Spleen (tissue), 11 donors: ENCODE measurements around the gene FAM234B. TPM values are rescaled to one million over a fixed set of nuclear protein-coding genes. Genes with fewer than 3 reads are reported as not detected.

ENCODE experiments used
- DNase-seq: peaks from one replicate; pipeline ENCODE4 v3.0.0-alpha.2; 2020
- H3K27ac ChIP-seq, 8 donors: fragments of 200-600 bp; sonication (generic) in 7 of 8; 1 replicate in 4 of 8; 2 replicates in 4 of 8; pipeline versions ENCODE4 v1.5.0 to v1.8.0; 2016 to 2021; ENCODE audit warnings: inconsistent platforms in 4 of 8, mild to moderate bottlenecking in 4 of 8, moderate library complexity in 1 of 8
- H3K27me3 ChIP-seq, 7 donors: fragments of 200-600 bp; sonication (generic) in 6 of 7; replicated peaks in 1 of 7; 1 replicate in 4 of 7; 2 replicates in 3 of 7; pipeline versions ENCODE4 v1.5.0 to v1.8.0; 2016 to 2021; ENCODE audit warnings: inconsistent platforms in 3 of 7, mild to moderate bottlenecking in 1 of 7
- H3K36me3 ChIP-seq, 6 donors: fragments of 200-600 bp; sonication (generic) in 5 of 6; 1 replicate in 4 of 6; 2 replicates in 2 of 6; pipeline versions ENCODE4 v1.5.0 to v1.8.0; 2016 to 2021; ENCODE audit warnings: inconsistent platforms in 2 of 6
- H3K4me1 ChIP-seq, 6 donors: fragments of 200-600 bp; sonication (generic) in 5 of 6; 1 replicate in 3 of 6; 2 replicates in 3 of 6; pipeline versions ENCODE4 v1.5.0 to v1.8.0; 2016 to 2021; ENCODE audit warnings: inconsistent platforms in 3 of 6
- H3K4me3 ChIP-seq, 8 donors: fragments of 200-600 bp; sonication (generic) in 7 of 8; 1 replicate in 4 of 8; 2 replicates in 4 of 8; pipeline versions ENCODE4 v1.5.0 to v1.8.0; 2016 to 2021; ENCODE audit warnings: inconsistent platforms in 4 of 8, mild to moderate bottlenecking in 4 of 8, moderate library complexity in 2 of 8
- H3K9me3 ChIP-seq, 8 donors: fragments of 200-600 bp; sonication (generic) in 7 of 8; 1 replicate in 4 of 8; 2 replicates in 4 of 8; pipeline versions ENCODE4 v1.5.0 to v1.8.0; 2016 to 2021; ENCODE audit warnings: inconsistent platforms in 4 of 8
- CTCF ChIP-seq, 11 experiments: fragments of 200-600 bp in 7 of 11; fragments of 450-650 bp in 4 of 11; sonication (generic) in 4 of 11; IDR thresholded peaks in 8 of 11; conservative IDR thresholded peaks in 3 of 11; 1 replicate in 7 of 11; 2 replicates in 4 of 11; pipeline versions ENCODE4 v1.4.0 to v1.8.0; 2016 to 2021; ENCODE audit warnings: antibody characterized with exemption in 11 of 11, inconsistent platforms in 4 of 11, mild to moderate bottlenecking in 1 of 11
- POLR2A ChIP-seq, 3 donors: fragments of 450-650 bp; IDR thresholded peaks; one replicate each; pipeline ENCODE4 v1.5.1; 2017; ENCODE audit warnings: antibody characterized with exemption in 3 of 3, mild to moderate bottlenecking in 1 of 3
- POLR2AphosphoS5 ChIP-seq, 3 donors: sonication (generic); formaldehyde crosslinking; IDR thresholded peaks; one replicate each; pipeline ENCODE4 v1.5.1; 2017; ENCODE audit warnings: antibody characterized with exemption in 3 of 3
- WGBS, 5 donors: extraction: QIAGEN DNeasy Blood & Tissue Kit in 3 of 5; methylation state at CpG; one replicate each; pipeline versions ENCODE4 v1.1.5 to v1.1.7; 2013 to 2018; 5-methylcytosine and 5-hydroxymethylcytosine counted together
- intact Hi-C: fragments of 100-400 bp; cut with DNase I; formaldehyde crosslinking; loops from one replicate; pipeline ENCODE4 v1.15.0; 2023; ENCODE audit warnings: low total_unique reads
- polyA plus RNA-seq, 3 donors: library from polyadenylated mRNA; stranded (reverse); fragments of 200-250 nt; gene quantifications; one replicate each; pipeline ENCODE4 v1.2.1, GENCODE V29; 2013
- total RNA-seq, 7 donors: library from RNA; depleted of rRNA in 3 of 7; stranded (reverse); fragments of >200 nt in 3 of 7; fragmentation: NEBNext Ultra II Directional in 4 of 7; extraction: Animal tissue kit (Norgen Biotek cat#: 25700) in 4 of 7; gene quantifications; one replicate each; pipeline versions ENCODE4 v1.1.0 to v1.2.1, GENCODE V29; 2016 to 2021
- donor health status: healthy with polysubstance abuse.
- donor health status: DM: no; HTN: no; CAD: no; lungs with moderate emphysema.
- donor health status: DM: no; HTN: no; CAD: no.
- donor health status: Bipolar disorder and iron deficiency.
- donor health status: healthy.
- donor health status: DM: no; HTN: no; CAD: no.
- donor health status: DM: yes; HTN: yes; CAD: no.

The FAM234B gene
- total and polyA plus RNA-seq, 10 donors = 0.59 to 8.2 (median 6.2) TPM

- no peaks in the 10 kb centered on the region for H3K9me3 ChIP-seq
- no peaks in the 10 kb centered on the region for H3K27me3 ChIP-seq
- no peak for TF ChIP-seq POLR2A (IDR thresholded peaks at IDR 0.05)
- TF ChIP-seq CTCF (IDR thresholded peaks at IDR 0.05 in 8 of 11, conservative IDR thresholded peaks at IDR 0.05 in 3 of 11) = no peak
- no peak for TF ChIP-seq POLR2AphosphoS5 (IDR thresholded peaks at IDR 0.05)
- H3K4me3 ChIP-seq = no peak overlapping the region
- H3K4me1 ChIP-seq = no peaks in the 10 kb centered on the region
- intact Hi-C loops = no loop called here
- H3K27ac ChIP-seq = no peak overlapping the region
- 68 to 88% (median 77%) methylated on average over 2 of the region's 2 CpGs for WGBS, 5 donors
- no peak for DNase-seq
- H3K36me3 ChIP-seq = peaks cover 0 to 83% (median 15%) of the 10 kb centered on the region in 6 donors
These were observed 16.4 kb downstream of the FAM234B start for GRCh38 chr12:13060581-13060980.

- Histone ChIP-seq H3K27ac (no peak overlapping the region), H3K4me3 (no peak overlapping the region), H3K9me3 (no peaks in the 10 kb centered on the region), H3K36me3 (peaks cover 0 to 79% (median 14%) of the 10 kb centered on the region in 6 donors), H3K27me3 (no peaks in the 10 kb centered on the region), H3K4me1 (no peaks in the 10 kb centered on the region)
- no peak for TF ChIP-seq POLR2AphosphoS5 (IDR thresholded peaks at IDR 0.05)
- no peak for TF ChIP-seq POLR2A (IDR thresholded peaks at IDR 0.05)
- no peak for TF ChIP-seq CTCF (IDR thresholded peaks at IDR 0.05 in 8 of 11, conservative IDR thresholded peaks at IDR 0.05 in 3 of 11)
- intact Hi-C loops = no loop called here
- WGBS, 5 donors = 87 to 96% (median 92%) methylated on average over 5 of the region's 5 CpGs
- no peak for DNase-seq
These were observed 17.2 kb downstream of the FAM234B start for GRCh38 chr12:13061377-13061776.

GRCh38 chr12:13062669-13063068 is 18.5 kb downstream of the FAM234B start:
- H3K27me3 ChIP-seq = no peaks in the 10 kb centered on the region
- H3K27ac ChIP-seq = no peak overlapping the region
- H3K36me3 ChIP-seq = peaks cover 0 to 83% (median 17%) of the 10 kb centered on the region in 6 donors
- no peaks in the 10 kb centered on the region for H3K9me3 ChIP-seq
- 92 to 97% (median 95%) methylated on average over 5 of the region's 5 CpGs for WGBS, 5 donors
- no peak for DNase-seq
- intact Hi-C loops = no loop called here
- no peak for TF ChIP-seq CTCF (IDR thresholded peaks at IDR 0.05 in 8 of 11, conservative IDR thresholded peaks at IDR 0.05 in 3 of 11)
- TF ChIP-seq POLR2AphosphoS5 (IDR thresholded peaks at IDR 0.05) = no peak
- no peak for TF ChIP-seq POLR2A (IDR thresholded peaks at IDR 0.05)
- no peaks in the 10 kb centered on the region for H3K4me1 ChIP-seq
- H3K4me3 ChIP-seq = no peak overlapping the region

- no peak for TF ChIP-seq POLR2AphosphoS5 (IDR thresholded peaks at IDR 0.05)
- no peak for TF ChIP-seq CTCF (IDR thresholded peaks at IDR 0.05 in 8 of 11, conservative IDR thresholded peaks at IDR 0.05 in 3 of 11)
- no peak for TF ChIP-seq POLR2A (IDR thresholded peaks at IDR 0.05)
- Histone ChIP-seq H3K27me3 (no peaks in the 10 kb centered on the region), H3K27ac (no peak overlapping the region), H3K4me1 (no peaks in the 10 kb centered on the region), H3K4me3 (no peak overlapping the region), H3K9me3 (no peaks in the 10 kb centered on the region), H3K36me3 (peaks cover 0 to 78% (median 26%) of the 10 kb centered on the region in 6 donors)
- intact Hi-C loops = no loop called here
- DNase-seq = no peak
- WGBS, 5 donors = 84 to 94% (median 87%) methylated on average over 2 of the region's 2 CpGs
These were observed 21.8 kb downstream of the FAM234B start for GRCh38 chr12:13066014-13066413.
